Naive thymus-derived CD8-positive, alpha-beta T cell (primary cell): ENCODE measurements around the gene KATNA1. TPM values are rescaled to one million over a fixed set of nuclear protein-coding genes. Genes with fewer than 3 reads are reported as not detected.
A peak's percentile ranks its signal among the peaks of the same experiment; 100 is the strongest.

Experiments used
- ATAC-seq, 2 donors: fragments of 150-1000 bp; cut with Tn5 transposase in 1 of 2; sonication (Bioruptor Pico), chemical (Tn5 transposase) in 1 of 2; 1 replicate in 1 of 2; 2 replicates in 1 of 2; pipeline ENCODE4 v1.10.0; 2021; ENCODE audit warnings: mild to moderate bottlenecking in 2 of 2, moderate library complexity in 2 of 2
- POLR2A ChIA-PET: fragments of 350-600 bp; sonication (Branson Sonifier 250); formaldehyde crosslinking; loops from one replicate; lab custom pipeline; 2021; ENCODE audit warnings: antibody characterized with exemption; lab: Charles Lee
- DNase-seq, 10 donors: peaks; one replicate each; pipeline versions ENCODE4 v3.0.0 to v3.0.0-alpha.2; 2020 to 2022
- H3K27ac Mint-ChIP-seq, 10 donors: one replicate each; pipeline ENCODE4 v1.8.0; 2020 to 2022; ENCODE audit warnings: mild to moderate bottlenecking in 10 of 10, mixed read lengths in 10 of 10, moderate library complexity in 4 of 10, inconsistent platforms in 1 of 10
- H3K27me3 Mint-ChIP-seq, 5 donors: one replicate each; pipeline ENCODE4 v1.8.0; 2021 to 2022; ENCODE audit warnings: mixed read lengths in 5 of 5
- H3K36me3 Mint-ChIP-seq, 3 donors: one replicate each; pipeline ENCODE4 v1.8.0; 2020 to 2022; ENCODE audit warnings: mixed read lengths in 3 of 3, mild to moderate bottlenecking in 2 of 3, inconsistent platforms in 1 of 3
- H3K4me1 Mint-ChIP-seq, 4 donors: one replicate each; pipeline ENCODE4 v1.8.0; 2021 to 2022; ENCODE audit warnings: mixed read lengths in 4 of 4
- H3K4me3 Mint-ChIP-seq, 10 donors: one replicate each; pipeline ENCODE4 v1.8.0; 2020 to 2022; ENCODE audit warnings: mild to moderate bottlenecking in 10 of 10, mixed read lengths in 10 of 10, moderate library complexity in 6 of 10, inconsistent platforms in 1 of 10
- H3K9me3 Mint-ChIP-seq, 9 donors: one replicate each; pipeline ENCODE4 v1.8.0; 2020 to 2022; ENCODE audit warnings: mixed read lengths in 9 of 9, mild to moderate bottlenecking in 3 of 9, inconsistent platforms in 1 of 9, moderate library complexity in 1 of 9
- polyA plus RNA-seq, 3 donors: library from polyadenylated mRNA; unstranded; fragments of 300-500 nt; fragmentation: Illumina TruSeq; gene quantifications; one replicate each; pipeline ENCODE4 v1.2.3, GENCODE V29; 2021
- total RNA-seq, 8 experiments: library from RNA in 2 of 8; stranded (reverse) in 2 of 8; gene quantifications; one replicate each; pipeline ENCODE4 v1.2.3 and lab custom pipeline; 2021 to 2026

The KATNA1 gene
- total and polyA plus RNA-seq, 5 experiments from 2014 or later: 16.2 to 24.9 (median 17.3) TPM

DNA sequence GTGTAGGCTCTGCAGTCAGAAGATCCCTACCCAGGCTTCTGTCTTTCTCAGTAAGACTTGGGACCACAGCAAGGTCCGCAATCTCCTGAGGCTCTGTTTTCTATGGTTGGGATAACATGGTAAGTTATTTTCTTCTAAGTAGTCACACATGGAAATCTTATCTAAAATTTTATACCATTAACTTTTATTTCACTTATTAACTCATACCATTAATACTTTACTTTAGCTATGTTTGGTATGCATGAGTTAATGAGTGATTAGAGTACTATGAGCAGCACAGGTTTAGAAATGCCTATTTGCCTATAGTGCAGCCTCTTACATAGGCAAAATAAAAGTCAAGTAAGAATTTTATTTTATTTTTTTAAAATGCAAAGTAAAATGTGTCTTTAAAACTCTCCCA is 55.1 kb downstream of the KATNA1 start:
- POLR2A ChIA-PET: interaction anchor here (0.5 kb wide), 1 partner anchor 108 kb away, joined by 3 read pairs; no protein-coding TSS in a partner anchor
- Mint-ChIP-seq H3K27ac (no peak overlapping the region), H3K9me3 (no peaks in the 10 kb centered on the region), H3K36me3 (peaks cover 0 to 75% (median 4%) of the 10 kb centered on the region in 3 donors), H3K4me1 (no peaks in the 10 kb centered on the region), H3K27me3 (no peaks in the 10 kb centered on the region), H3K4me3 (no peak overlapping the region)
- DNase-seq: no peak
- ATAC-seq: no peak

DNA sequence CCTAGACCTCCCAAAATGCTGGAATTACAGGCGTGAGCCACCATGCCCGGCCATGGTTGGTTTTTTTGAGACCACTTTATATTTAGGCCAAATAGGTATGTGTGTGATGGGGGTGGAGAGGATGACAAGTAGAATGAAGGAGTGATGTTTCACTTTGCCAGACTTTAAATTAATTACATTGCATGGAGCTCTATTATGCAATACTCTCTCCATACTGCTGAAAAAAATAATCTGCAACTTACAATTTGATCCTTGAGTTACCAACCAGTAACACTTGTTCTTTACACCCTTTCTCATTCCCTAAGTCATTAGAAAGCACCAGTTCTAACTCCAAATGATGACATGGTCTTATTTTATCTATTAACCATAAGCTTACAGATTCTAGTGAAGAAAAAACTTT is 55.5 kb downstream of the KATNA1 start:
- Mint-ChIP-seq H3K36me3 (peaks cover 0 to 75% (median 4%) of the 10 kb centered on the region in 3 donors), H3K4me1 (no peaks in the 10 kb centered on the region), H3K4me3 (no peak overlapping the region), H3K27me3 (no peaks in the 10 kb centered on the region), H3K27ac (no peak overlapping the region), H3K9me3 (no peaks in the 10 kb centered on the region)
- DNase-seq (no peak), ATAC-seq (no peak)
- POLR2A ChIA-PET: interaction anchor here (0.5 to 0.7 kb wide), 2 partner anchors 11 to 108 kb away, joined by 3 read pairs; no protein-coding TSS in a partner anchor

DNA sequence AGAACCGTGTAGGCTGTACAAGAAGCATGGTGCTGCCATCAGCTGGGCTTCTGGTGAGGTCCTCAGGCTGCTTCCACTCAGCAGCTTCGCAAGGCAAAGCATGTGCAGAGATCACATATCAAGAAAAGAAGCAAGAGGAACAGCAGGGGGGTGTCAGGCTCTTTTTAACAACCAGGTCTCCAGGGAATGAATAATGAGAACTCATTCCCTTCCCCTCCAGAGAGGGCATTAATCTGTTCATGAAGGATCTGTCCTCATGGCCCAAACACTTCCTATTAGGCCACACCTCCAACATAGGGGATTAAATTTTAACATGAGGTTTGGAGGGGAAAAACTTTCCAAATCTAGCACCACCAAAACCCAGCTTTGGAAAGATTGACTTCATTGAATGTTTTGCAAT is 62.4 kb downstream of the KATNA1 start:
- POLR2A ChIA-PET: interaction anchor here (1.0 kb wide), 1 partner anchor 14 kb away, joined by 3 read pairs; no protein-coding TSS in a partner anchor
- Mint-ChIP-seq H3K4me1 (no peaks in the 10 kb centered on the region), H3K27ac (peak overlapping the region in 1 of 10 donors; percentile 26), H3K4me3 (no peak overlapping the region), H3K36me3 (peaks cover 0 to 77% (median 13%) of the 10 kb centered on the region in 3 donors), H3K9me3 (no peaks in the 10 kb centered on the region), H3K27me3 (no peaks in the 10 kb centered on the region)
- DNase-seq: no peak
- ATAC-seq: no peak

DNA sequence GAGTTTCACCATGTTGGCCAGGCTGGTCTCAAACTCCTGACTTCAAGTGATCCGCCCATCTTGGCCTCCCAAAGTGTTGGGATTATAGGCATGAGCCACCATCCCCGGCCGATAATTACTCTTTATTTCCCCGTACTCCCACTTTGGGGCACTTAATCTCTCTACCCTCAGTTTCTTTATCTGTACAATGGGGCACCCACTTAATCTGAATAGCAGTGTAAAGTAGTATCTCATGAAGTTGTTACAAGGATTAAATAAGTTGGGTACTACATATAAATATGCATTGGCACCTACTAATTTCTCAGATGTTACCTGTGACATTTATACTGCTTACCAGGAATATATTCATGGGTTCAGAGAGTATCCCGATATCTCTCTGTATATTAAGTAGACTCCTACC is 67.2 kb downstream of the KATNA1 start:
- no peaks in the 10 kb centered on the region for H3K27me3 Mint-ChIP-seq
- H3K4me3 Mint-ChIP-seq: no peak overlapping the region
- H3K4me1 Mint-ChIP-seq: peaks cover 0 to 8% (median 3%) of the 10 kb centered on the region in 4 donors
- H3K36me3 Mint-ChIP-seq: peaks cover 0 to 85% (median 10%) of the 10 kb centered on the region in 3 donors
- ATAC-seq (no peak), DNase-seq (no peak)
- POLR2A ChIA-PET: no interaction called here
- H3K9me3 Mint-ChIP-seq: no peaks in the 10 kb centered on the region
- H3K27ac Mint-ChIP-seq: no peak overlapping the region

DNA sequence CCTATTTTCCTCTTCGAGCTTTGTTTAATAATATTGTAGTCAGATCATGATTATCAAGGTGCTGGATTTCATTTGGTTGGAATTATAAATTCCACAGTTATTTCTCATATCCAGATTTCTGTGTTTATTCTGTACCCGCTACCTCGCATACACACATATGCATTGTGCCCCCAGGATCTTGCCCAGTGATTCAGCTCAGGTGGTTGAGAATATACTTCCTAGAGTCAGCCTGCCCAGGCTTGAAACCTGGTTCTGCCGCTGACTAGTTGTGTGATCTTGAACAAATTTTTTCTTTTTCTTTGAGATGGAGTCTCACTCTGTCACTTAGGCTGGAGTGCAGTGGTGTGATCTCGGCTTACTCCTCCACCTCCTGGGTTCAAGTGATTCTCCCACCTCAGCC is 67.6 kb downstream of the KATNA1 start:
- H3K36me3 Mint-ChIP-seq: peaks cover 0 to 86% (median 6%) of the 10 kb centered on the region in 3 donors
- no peaks in the 10 kb centered on the region for H3K9me3 Mint-ChIP-seq
- DNase-seq (no peak), ATAC-seq (no peak)
- H3K4me3 Mint-ChIP-seq: no peak overlapping the region
- H3K4me1 Mint-ChIP-seq: peaks cover 0 to 8% (median 3%) of the 10 kb centered on the region in 4 donors
- H3K27ac Mint-ChIP-seq: peak overlapping the region in 1 of 10 donors; percentile 35
- POLR2A ChIA-PET: no interaction called here
- no peaks in the 10 kb centered on the region for H3K27me3 Mint-ChIP-seq

DNA sequence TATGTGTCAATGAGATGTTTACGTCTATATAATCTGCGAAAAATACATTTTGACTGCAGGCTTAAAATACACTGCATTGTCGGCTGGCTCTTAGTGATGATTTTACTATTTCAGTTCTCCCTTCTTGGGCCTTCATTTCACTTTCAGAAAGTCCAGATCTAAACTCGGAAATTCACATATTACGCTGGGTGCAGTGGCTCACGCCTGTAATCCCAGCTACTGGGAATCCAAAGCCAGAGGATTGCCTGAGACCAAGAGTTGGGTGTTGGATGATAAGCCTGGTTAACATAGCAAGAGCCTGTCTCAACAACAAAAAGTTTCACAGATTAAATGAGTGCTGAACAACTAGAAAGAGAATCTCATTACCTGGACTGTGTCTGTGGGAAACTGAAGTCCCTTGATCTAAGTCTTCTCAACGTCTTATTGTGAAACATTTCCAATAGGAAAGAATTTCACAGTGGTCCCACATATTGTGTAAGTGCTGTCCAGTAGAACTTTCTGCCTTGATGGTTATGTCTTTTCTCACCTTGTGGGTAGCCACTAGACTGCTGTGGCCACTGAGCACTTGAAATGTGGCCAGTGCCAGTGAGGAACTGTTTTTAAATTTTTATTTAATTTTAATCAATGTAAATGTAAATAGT is 80.4 kb downstream of the KATNA1 start:
- peaks cover 0 to 5% (median 0%) of the 10 kb centered on the region in 3 donors for H3K36me3 Mint-ChIP-seq
- peaks cover 5 to 32% (median 22%) of the 10 kb centered on the region in 4 donors for H3K4me1 Mint-ChIP-seq
- peak overlapping the region; percentile 16 to 96 (median 88) for H3K4me3 Mint-ChIP-seq
- DNase-seq (no peak), ATAC-seq (no peak)
- H3K9me3 Mint-ChIP-seq: no peaks in the 10 kb centered on the region
- no peaks in the 10 kb centered on the region for H3K27me3 Mint-ChIP-seq
- POLR2A ChIA-PET: interaction anchor here (4.3 kb wide), 1 partner anchor 22 kb away, joined by 52 read pairs; the partner anchor contains the start of gene PPIL4
- peak overlapping the region in 7 of 10 donors; percentile 17 to 76 (median 27) for H3K27ac Mint-ChIP-seq

DNA sequence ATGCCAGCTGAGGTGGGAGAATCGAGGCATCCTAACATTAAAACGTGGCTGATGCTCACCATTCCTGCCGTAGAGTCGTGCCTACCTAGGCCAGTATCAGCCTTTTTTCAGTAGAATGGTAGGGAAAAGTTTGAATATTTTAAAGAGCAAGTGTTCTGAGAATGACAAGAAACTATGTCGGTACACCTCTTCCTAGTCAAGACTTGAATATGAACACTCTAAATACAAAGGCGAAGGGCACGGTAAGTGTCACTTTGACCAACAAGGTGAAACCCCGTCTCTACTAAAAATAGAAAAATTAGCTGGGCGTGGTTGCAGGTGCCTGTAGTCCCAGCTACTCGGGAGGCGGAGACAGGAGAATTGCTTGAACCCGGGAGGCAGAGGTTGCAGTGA is 81.3 kb downstream of the KATNA1 start:
- DNase-seq (no peak), ATAC-seq (no peak)
- H3K4me3 Mint-ChIP-seq: peak overlapping the region; percentile 87 to 96 (median 91)
- peaks cover 5 to 29% (median 22%) of the 10 kb centered on the region in 4 donors for H3K4me1 Mint-ChIP-seq
- POLR2A ChIA-PET: interaction anchor here (4.3 kb wide), 1 partner anchor 21 kb away, joined by 52 read pairs; the partner anchor contains the start of gene PPIL4
- no peaks in the 10 kb centered on the region for H3K9me3 Mint-ChIP-seq
- H3K36me3 Mint-ChIP-seq: no peaks in the 10 kb centered on the region
- H3K27me3 Mint-ChIP-seq: no peaks in the 10 kb centered on the region
- H3K27ac Mint-ChIP-seq: peak overlapping the region; percentile 19 to 98 (median 90)

DNA sequence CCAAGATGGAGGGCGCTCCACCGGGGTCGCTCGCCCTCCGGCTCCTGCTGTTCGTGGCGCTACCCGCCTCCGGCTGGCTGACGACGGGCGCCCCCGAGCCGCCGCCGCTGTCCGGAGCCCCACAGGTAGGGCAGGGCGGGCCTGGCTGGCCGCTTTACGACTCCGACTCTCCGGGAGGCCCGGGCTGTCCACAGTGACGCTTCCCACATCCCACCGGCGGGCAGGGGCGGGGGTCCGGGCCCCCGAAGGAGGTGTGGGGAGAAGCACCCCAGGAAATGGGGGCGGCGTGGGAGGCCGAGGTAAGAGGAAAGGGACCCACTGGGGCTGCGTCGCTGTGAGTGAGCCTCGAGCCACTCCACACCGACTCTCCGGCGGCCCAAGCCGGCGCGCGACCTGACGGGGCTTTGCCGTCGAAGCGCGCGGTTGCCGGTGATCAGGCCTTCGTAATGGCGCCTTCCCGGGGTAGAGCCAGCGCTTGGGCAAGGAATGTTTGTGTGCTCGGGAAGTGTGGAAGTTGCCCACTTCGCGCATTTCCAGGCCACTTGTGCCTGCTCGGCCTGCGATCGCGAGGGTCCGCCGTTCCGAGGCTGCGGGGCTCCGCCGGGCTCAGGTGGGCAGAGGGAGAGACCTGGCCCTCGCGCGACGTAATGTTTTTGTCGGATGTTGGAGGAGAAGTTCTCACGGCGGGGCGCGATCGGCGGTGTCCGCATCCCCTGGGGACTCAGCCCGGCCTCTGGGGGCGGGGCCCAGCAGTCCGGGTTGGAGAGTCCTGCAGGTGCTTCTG is 81.9 kb downstream of the KATNA1 start:
- ATAC-seq: peak; percentile 19 to 38
- H3K27ac Mint-ChIP-seq: peak overlapping the region; percentile 19 to 98 (median 90)
- POLR2A ChIA-PET: interaction anchor here (0.6 to 4.3 kb wide), 7 partner anchors 11 to 183 kb away, joined by 3 to 52 read pairs (median 4); partner anchors contain the start of genes LATS1, PCMT1 and PPIL4

DNA sequence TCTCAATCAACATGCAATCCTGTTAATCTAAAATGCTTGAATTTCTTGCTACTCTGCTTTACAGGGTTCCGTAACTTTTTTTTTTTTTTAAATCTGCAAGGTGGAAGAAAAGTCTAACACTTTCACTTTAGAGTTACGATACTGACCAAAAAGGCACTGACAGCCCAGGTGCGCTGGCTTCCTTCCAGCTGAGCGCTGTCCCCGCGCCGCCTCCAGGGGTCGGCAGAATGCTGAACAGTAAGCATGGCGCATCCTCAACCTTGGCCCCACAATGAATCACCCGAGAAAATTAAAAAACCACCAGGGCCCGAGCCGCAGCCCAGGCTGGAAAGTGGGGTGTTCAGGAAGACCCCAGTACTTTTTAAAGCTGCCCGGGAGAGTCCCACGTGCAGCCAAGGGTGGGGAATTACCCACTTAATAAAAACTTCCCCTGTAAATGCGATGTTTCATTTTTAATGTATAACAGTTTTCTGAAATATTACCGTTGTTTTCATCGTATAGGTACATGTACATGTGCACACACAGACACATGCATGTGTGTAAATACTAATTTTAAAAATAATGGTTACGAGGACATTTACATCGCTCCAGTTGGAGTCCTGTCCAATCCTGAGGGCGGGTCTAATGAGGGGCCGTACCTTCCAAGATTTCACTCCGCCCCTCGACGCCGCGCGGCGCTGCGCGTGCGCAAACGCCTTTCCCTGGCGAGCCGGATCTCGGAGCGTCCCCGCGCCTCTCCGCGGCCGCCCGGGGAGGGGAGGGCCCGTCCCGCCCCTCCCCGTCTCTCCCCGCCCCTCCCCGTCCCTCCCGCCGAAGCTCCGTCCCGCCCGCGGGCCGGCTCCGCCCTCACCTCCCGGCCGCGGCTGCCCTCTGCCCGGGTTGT is 82.7 kb downstream of the KATNA1 start, which contains the start of gene GINM1:
Gene GINM1, plus strand, starts transcription at position 849 of the 883 bp plus-strand sequence. CDS start 40 bp downstream, outside the sequence.
- H3K27ac Mint-ChIP-seq: peak within 1 kb of the TSS; percentile 93 to 98 (median 96)
- H3K27me3 Mint-ChIP-seq: peaks cover 0 to under 1% (median 0%) of the 10 kb centered on the region in 5 donors
- DNase-seq (peak; percentile 92 to 96 (median 96)), ATAC-seq (peak; percentile 80 to 83)
- H3K4me1 Mint-ChIP-seq: peaks cover 3 to 25% (median 19%) of the 10 kb centered on the region in 4 donors
- H3K4me3 Mint-ChIP-seq: peak within 1 kb of the TSS; percentile 90 to 99 (median 97)
- no peaks in the 10 kb centered on the region for H3K36me3 Mint-ChIP-seq
- no peaks in the 10 kb centered on the region for H3K9me3 Mint-ChIP-seq
- POLR2A ChIA-PET: interaction anchor here (0.6 to 4.3 kb wide), 11 partner anchors 9 to 184 kb away, joined by 3 to 52 read pairs (median 4); partner anchors contain the start of genes LATS1, PCMT1 and PPIL4

More for the DNA sequence above, 81.9 kb downstream of the KATNA1 start:
- Mint-ChIP-seq H3K4me3 (peak overlapping the region; percentile 87 to 96 (median 91)), H3K9me3 (no peaks in the 10 kb centered on the region), H3K36me3 (no peaks in the 10 kb centered on the region), H3K27me3 (no peaks in the 10 kb centered on the region), H3K4me1 (peaks cover 5 to 29% (median 22%) of the 10 kb centered on the region in 4 donors)
- peak in 6 of 10 donors; percentile 11 to 71 (median 46) for DNase-seq

DNA sequence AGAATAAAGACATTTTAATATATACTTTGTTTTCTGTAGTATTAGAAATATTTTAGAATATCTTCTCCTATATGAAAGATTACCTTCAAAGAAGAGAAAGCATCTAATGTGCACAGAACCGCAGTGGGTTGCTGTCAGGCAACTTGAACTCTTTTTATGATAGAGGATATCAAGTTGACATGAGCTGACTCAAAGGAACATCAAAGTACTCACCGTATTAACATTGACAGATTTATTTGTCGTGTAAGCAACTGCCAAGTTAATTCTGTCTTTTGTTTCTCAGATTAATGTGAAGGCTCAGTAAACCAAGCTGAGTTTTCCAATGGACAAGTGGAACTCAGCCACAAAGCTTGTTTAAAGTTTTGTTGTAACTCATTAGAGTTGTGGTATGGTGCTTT is 84.6 kb downstream of the KATNA1 start:
- Mint-ChIP-seq H3K27ac (peak overlapping the region in 2 of 10 donors; percentile 10 to 98), H3K36me3 (no peaks in the 10 kb centered on the region), H3K9me3 (no peaks in the 10 kb centered on the region), H3K4me3 (peak overlapping the region in 2 of 10 donors; percentile 20 to 64), H3K4me1 (peaks cover 3 to 21% (median 14%) of the 10 kb centered on the region in 4 donors), H3K27me3 (peaks cover 0 to 2% (median 0%) of the 10 kb centered on the region in 5 donors)
- ATAC-seq (no peak), DNase-seq (no peak)
- POLR2A ChIA-PET: interaction anchor here (0.7 to 4.3 kb wide), 2 partner anchors 18 to 299 kb away, joined by 3 to 52 read pairs; partner anchors contain the start of gene PPIL4

DNA sequence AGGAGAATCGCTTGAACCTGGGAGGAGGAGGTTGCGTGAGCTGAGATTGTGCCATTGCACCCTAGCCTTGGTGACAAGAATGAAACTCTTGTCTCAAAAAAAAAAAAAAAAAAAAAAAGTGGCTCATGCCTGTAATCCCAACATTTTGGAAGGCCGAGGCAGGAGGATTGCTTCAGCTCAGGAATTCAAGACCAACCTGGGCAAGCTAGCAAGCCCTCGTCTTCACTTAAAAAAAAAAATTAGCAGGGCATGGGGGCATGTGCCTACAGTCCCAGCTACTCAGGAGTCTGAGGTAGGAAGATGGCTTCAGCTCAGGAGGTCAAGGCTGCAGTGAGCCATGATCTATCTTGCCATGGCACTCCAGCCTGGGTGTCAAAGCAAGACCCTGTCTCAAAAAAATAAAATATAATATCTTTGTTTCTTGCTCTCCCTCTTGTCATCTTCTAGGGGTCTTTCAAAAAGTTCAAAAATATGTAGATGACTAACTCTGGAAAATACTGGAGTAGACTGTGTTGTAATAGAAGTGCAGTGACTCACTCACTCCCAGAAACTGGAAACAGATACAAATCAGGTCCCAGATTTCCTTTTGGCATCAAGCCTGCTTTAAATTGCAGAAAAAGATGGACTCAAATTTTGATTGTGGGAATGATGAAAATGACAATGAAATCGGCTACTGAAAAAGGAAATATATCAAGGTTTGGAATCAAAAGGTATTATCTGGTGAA is 85.1 kb downstream of the KATNA1 start:
- ATAC-seq: no peak
- POLR2A ChIA-PET: interaction anchor here (0.6 to 4.3 kb wide), 4 partner anchors 17 to 91 kb away, joined by 4 to 52 read pairs (median 6); partner anchors contain the start of gene PPIL4
- no peak for DNase-seq
- Mint-ChIP-seq H3K4me3 (peak overlapping the region in 1 of 10 donors; percentile 14), H3K9me3 (no peaks in the 10 kb centered on the region), H3K4me1 (peaks cover 3 to 21% (median 13%) of the 10 kb centered on the region in 4 donors), H3K27me3 (peaks cover 0 to 2% (median 0%) of the 10 kb centered on the region in 5 donors), H3K36me3 (no peaks in the 10 kb centered on the region), H3K27ac (peak overlapping the region in 1 of 10 donors; percentile 59)
